AG04450 (cell line): ENCODE results near the gene SMLR1. TPM values are rescaled to one million over a fixed set of nuclear protein-coding genes. Genes with fewer than 3 reads are reported as not detected.
"Not testable (repeated sequence)": the region's sequence is repeated elsewhere in the genome, so short reads cannot be mapped to it uniquely, and the experiment has no call there.

Source experiments
- CTCF ChIA-PET: fragments of 300-600, 350-600 bp; formaldehyde crosslinking; extraction: SDS; loops from one replicate; lab custom pipeline; 2022; ENCODE audit warnings: antibody characterized with exemption, inconsistent platforms; lab: Charles Lee
- POLR2A ChIA-PET: fragments of 350-600 bp; formaldehyde crosslinking; extraction: SDS; loops from one replicate; lab custom pipeline; 2021; ENCODE audit warnings: antibody characterized with exemption, inconsistent platforms; lab: Yijun Ruan, JAX
- DNase-seq: peaks from one replicate; pipeline ENCODE4 v3.0.0-alpha.2; 2011; ENCODE audit warnings: low read depth, low spot score
- H3K27ac ChIP-seq: one replicate; pipeline ENCODE4 v1.5.1; 2012; ENCODE audit warnings: low read depth, low read length, control low read depth
- H3K27me3 ChIP-seq: one replicate; pipeline ENCODE4 v1.6.0; 2012; ENCODE audit warnings: low read length; ENCODE audit not compliant: control insufficient read depth, insufficient read depth
- H3K4me3 ChIP-seq: 2 replicates; pipeline ENCODE4 v1.5.1; 2011; ENCODE audit warnings: mild to moderate bottlenecking, low read depth, low read length, control low read depth
- H3K9me3 ChIP-seq: 2 replicates; pipeline ENCODE4 v1.5.1; 2012; ENCODE audit warnings: low read length; ENCODE audit not compliant: control insufficient read depth, insufficient read depth
- polyA plus RNA-seq: library from polyadenylated mRNA; depleted of rRNA; stranded (reverse); fragments of >200 nt; gene quantifications from 2 replicates; pipeline ENCODE4 v1.2.3, GENCODE V29; 2011
- TF ChIP-seq, protein P1 (sequence below): IDR thresholded peaks from 2 replicates; pipeline ENCODE4 v1.5.1; 2011; ENCODE audit warnings: low read depth, low read length, control low read depth, inconsistent platforms

The SMLR1 gene
- polyA plus RNA-seq, 1 experiment = not detected

DNA sequence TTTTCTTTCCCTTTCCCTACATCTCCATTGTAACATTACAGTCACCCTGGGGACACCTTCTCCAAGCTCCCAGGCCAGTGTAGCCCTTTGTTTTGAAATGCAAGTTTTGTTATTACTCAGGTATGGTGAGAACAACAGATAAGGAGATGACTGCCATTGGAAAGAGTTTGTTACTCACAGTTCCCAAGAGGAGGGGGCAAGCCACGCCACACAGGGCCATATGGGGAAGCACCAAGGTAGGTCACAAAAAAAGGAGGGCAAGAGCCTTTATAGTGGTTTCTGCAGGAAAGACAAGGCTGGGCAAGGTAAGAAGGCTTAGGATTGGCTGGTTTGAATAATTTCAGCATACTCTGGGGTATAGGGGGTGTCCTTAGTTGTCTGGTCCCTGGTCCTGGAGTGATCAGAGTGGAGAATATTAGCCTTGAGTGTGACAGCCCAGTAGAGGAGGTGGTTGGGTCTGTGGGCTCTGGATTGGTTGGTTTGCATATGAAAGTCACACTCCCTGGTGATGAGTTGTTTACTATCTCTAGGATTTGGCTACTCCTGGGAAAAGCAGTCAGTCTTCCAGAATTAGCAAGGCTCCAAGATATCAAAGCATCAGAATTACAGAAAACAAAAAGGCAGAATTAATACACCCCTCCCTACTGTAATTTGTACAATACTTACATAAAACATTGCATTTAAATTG lies 33.1 kb upstream of the SMLR1 start:
- DNase-seq = no peak
- H3K27me3 ChIP-seq = no peaks in the 10 kb centered on the region
- no peak overlapping the region for H3K27ac ChIP-seq
- POLR2A ChIA-PET = no interaction called here
- H3K9me3 ChIP-seq = no peaks in the 10 kb centered on the region
- H3K4me3 ChIP-seq = no peak overlapping the region
- TF ChIP-seq, protein P1, sequence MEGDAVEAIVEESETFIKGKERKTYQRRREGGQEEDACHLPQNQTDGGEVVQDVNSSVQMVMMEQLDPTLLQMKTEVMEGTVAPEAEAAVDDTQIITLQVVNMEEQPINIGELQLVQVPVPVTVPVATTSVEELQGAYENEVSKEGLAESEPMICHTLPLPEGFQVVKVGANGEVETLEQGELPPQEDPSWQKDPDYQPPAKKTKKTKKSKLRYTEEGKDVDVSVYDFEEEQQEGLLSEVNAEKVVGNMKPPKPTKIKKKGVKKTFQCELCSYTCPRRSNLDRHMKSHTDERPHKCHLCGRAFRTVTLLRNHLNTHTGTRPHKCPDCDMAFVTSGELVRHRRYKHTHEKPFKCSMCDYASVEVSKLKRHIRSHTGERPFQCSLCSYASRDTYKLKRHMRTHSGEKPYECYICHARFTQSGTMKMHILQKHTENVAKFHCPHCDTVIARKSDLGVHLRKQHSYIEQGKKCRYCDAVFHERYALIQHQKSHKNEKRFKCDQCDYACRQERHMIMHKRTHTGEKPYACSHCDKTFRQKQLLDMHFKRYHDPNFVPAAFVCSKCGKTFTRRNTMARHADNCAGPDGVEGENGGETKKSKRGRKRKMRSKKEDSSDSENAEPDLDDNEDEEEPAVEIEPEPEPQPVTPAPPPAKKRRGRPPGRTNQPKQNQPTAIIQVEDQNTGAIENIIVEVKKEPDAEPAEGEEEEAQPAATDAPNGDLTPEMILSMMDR = no peak
- CTCF ChIA-PET = no interaction called here

DNA sequence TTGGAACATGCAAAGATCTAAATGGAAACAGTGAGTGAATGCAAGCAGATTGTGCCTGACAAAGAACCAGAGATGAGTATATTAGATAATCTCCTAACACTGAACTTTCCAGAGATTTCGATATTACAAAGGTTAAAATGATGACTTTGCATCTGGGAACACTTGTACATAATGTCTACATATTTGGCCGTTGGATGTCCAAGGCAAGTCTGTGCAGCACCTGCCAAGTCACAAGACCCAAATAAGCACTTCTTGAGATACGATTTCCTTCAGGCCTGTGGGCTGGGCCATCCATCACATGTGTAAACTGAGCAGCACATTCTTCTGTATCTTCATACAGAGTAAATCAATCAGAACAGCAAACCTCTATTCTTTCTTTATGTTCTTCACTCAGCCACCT lies 32.5 kb upstream of the SMLR1 start:
- CTCF ChIA-PET = no interaction called here
- POLR2A ChIA-PET = no interaction called here

GRCh38 chr6:130796313-130796905 lies 30.8 kb upstream of the SMLR1 start:
- ChIA-PET POLR2A (no interaction called here), CTCF (no interaction called here)
- DNase-seq = no peak
- Histone ChIP-seq H3K4me3 (no peak overlapping the region), H3K27me3 (no peaks in the 10 kb centered on the region), H3K27ac (no peak overlapping the region), H3K9me3 (no peaks in the 10 kb centered on the region)
- TF ChIP-seq, protein P1 = no peak

More for the DNA sequence above, 32.5 kb upstream of the SMLR1 start:
- TF ChIP-seq, protein P1 = no peak
- H3K27ac ChIP-seq = no peak overlapping the region
- no peaks in the 10 kb centered on the region for H3K27me3 ChIP-seq
- H3K4me3 ChIP-seq = no peak overlapping the region
- H3K9me3 ChIP-seq = no peaks in the 10 kb centered on the region
- no peak for DNase-seq

- ChIA-PET CTCF (no interaction called here), POLR2A (no interaction called here)
- Histone ChIP-seq H3K27ac (no peak overlapping the region), H3K27me3 (no peaks in the 10 kb centered on the region), H3K9me3 (peaks cover 2% of the 10 kb centered on the region; the same call in 1 of the 2 replicates), H3K4me3 (no peak overlapping the region)
- DNase-seq = no peak
- TF ChIP-seq, protein P1 = no peak
Observed at GRCh38 chr6:130797061-130797460, 30.1 kb upstream of the SMLR1 start.

DNA sequence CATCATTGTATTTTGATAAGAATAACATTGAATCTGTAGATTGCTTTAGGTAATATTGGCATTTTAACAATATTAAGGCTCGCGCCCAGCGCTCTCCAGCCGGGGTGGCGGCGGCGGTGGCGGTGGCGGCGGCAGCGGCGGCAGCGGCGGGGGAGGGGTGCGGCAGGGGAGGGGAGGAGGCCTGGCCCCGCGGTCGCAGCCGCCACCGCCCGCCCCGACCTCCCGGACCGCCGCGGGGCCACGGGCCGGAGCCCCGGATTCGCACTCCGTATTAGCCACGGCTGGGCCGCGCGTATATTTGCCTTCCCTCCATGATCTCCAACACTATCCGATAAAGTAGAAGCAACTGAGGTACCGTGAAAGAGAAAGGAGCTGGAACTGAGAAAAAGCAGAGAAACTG lies 25.8 kb upstream of the SMLR1 start:
- H3K9me3 ChIP-seq, H3K27me3 ChIP-seq, POLR2A ChIA-PET, CTCF ChIA-PET, H3K27ac ChIP-seq, DNase-seq, H3K4me3 ChIP-seq: not testable (repeated sequence)
